ENCODE data around the gene ABCA13. TPM values are rescaled to one million over a fixed set of nuclear protein-coding genes. Genes with fewer than 3 reads are reported as not detected.
A peak's percentile ranks its signal among the peaks of the same experiment; 100 is the strongest.

The ABCA13 gene
- total and polyA plus RNA-seq, 2 donors from 2014 or later, result 0.62 to 6.0 TPM

GRCh38 chr7:48245751-48246472, 74.7 kb downstream of the ABCA13 start:
- no peaks in the 10 kb centered on the region for H3K4me1 ChIP-seq (ENCODE audit: control insufficient read depth in 2 of 3, insufficient read depth in 2 of 3, low read depth in 1 of 3, low read length in 3 of 3)
- intact Hi-C loops (cut with DNase I), result no loop called here
- H3K9ac ChIP-seq (ENCODE audit: low read length in 3 of 3), result no peak overlapping the region
- FAIRE-seq (no peak), DNase-seq (no peak)
- TF ChIP-seq, protein P1, sequence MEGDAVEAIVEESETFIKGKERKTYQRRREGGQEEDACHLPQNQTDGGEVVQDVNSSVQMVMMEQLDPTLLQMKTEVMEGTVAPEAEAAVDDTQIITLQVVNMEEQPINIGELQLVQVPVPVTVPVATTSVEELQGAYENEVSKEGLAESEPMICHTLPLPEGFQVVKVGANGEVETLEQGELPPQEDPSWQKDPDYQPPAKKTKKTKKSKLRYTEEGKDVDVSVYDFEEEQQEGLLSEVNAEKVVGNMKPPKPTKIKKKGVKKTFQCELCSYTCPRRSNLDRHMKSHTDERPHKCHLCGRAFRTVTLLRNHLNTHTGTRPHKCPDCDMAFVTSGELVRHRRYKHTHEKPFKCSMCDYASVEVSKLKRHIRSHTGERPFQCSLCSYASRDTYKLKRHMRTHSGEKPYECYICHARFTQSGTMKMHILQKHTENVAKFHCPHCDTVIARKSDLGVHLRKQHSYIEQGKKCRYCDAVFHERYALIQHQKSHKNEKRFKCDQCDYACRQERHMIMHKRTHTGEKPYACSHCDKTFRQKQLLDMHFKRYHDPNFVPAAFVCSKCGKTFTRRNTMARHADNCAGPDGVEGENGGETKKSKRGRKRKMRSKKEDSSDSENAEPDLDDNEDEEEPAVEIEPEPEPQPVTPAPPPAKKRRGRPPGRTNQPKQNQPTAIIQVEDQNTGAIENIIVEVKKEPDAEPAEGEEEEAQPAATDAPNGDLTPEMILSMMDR (IDR thresholded peaks at IDR 0.05; ENCODE audit: borderline replicate concordance, extremely low read depth, insufficient read depth), result no peak
- no peaks in the 10 kb centered on the region for H3K36me3 ChIP-seq (ENCODE audit: control insufficient read depth in 2 of 3, insufficient read depth in 3 of 3, low read length in 3 of 3)
- H3K4me3 ChIP-seq (ENCODE audit: low read length in 3 of 3), result no peak overlapping the region
- no peaks in the 10 kb centered on the region for H3K27me3 ChIP-seq (ENCODE audit: control insufficient read depth, insufficient read depth, low read length)
- no peaks in the 10 kb centered on the region for H3K9me3 ChIP-seq (ENCODE audit: control insufficient read depth in 2 of 3, insufficient read depth in 1 of 3, low read length in 3 of 3)
- no peak overlapping the region for H3K27ac ChIP-seq (ENCODE audit: low read depth in 2 of 2, low read length in 2 of 2)

DNA sequence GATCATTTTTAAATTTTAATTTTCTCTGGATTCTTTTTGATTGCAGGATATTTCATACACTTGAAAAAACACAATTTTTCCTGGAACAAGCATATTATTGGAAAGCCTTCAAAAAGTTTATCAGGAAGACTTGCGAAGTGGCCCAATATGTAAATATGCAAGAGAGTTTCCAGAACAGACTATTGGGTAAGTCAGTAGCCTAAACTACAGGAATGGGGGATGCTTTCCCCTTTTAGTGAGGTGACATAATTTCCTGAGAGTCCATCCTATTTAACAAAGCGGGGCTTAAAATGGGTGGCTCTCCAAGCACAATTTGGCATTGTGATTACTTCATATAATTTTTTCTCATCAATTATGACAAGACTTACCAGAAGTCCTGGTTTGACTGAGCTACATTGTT, 77.9 kb downstream of the ABCA13 start:
- Histone ChIP-seq H3K27ac (ENCODE audit: low read depth in 2 of 2, low read length in 2 of 2) (no peak overlapping the region), H3K9ac (ENCODE audit: low read length in 3 of 3) (no peak overlapping the region), H3K36me3 (ENCODE audit: control insufficient read depth in 2 of 3, insufficient read depth in 3 of 3, low read length in 3 of 3) (no peaks in the 10 kb centered on the region), H3K4me1 (ENCODE audit: control insufficient read depth in 2 of 3, insufficient read depth in 2 of 3, low read depth in 1 of 3, low read length in 3 of 3) (no peaks in the 10 kb centered on the region), H3K4me3 (ENCODE audit: low read length in 3 of 3) (no peak overlapping the region), H3K27me3 (ENCODE audit: control insufficient read depth, insufficient read depth, low read length) (no peaks in the 10 kb centered on the region), H3K9me3 (ENCODE audit: control insufficient read depth in 2 of 3, insufficient read depth in 1 of 3, low read length in 3 of 3) (no peaks in the 10 kb centered on the region)
- FAIRE-seq (no peak), DNase-seq (no peak)
- intact Hi-C loops (cut with DNase I), result no loop called here
- TF ChIP-seq, protein P1 (IDR thresholded peaks at IDR 0.05; ENCODE audit: borderline replicate concordance, extremely low read depth, insufficient read depth), result no peak

GRCh38 chr7:48250441-48250951, 79.2 kb downstream of the ABCA13 start:
- H3K27me3 ChIP-seq (ENCODE audit: control insufficient read depth, insufficient read depth, low read length), result no peaks in the 10 kb centered on the region
- DNase-seq (peak in 2 of 5 donors; percentile 9 to 25), FAIRE-seq (no peak)
- H3K9ac ChIP-seq (ENCODE audit: low read length in 3 of 3), result no peak overlapping the region
- no peak overlapping the region for H3K4me3 ChIP-seq (ENCODE audit: low read length in 3 of 3)
- TF ChIP-seq, protein P1 (IDR thresholded peaks at IDR 0.05; ENCODE audit: borderline replicate concordance, extremely low read depth, insufficient read depth), result no peak
- H3K4me1 ChIP-seq (ENCODE audit: control insufficient read depth in 2 of 3, insufficient read depth in 2 of 3, low read depth in 1 of 3, low read length in 3 of 3), result no peaks in the 10 kb centered on the region
- intact Hi-C loops (cut with DNase I), result no loop called here
- no peaks in the 10 kb centered on the region for H3K36me3 ChIP-seq (ENCODE audit: control insufficient read depth in 2 of 3, insufficient read depth in 3 of 3, low read length in 3 of 3)
- H3K9me3 ChIP-seq (ENCODE audit: control insufficient read depth in 2 of 3, insufficient read depth in 1 of 3, low read length in 3 of 3), result no peaks in the 10 kb centered on the region
- H3K27ac ChIP-seq (ENCODE audit: low read depth in 2 of 2, low read length in 2 of 2), result no peak overlapping the region
